PC-3 (cell line): ENCODE data around the gene SURF4.

ENCODE experiments used
- EZH2 ChIP-seq: fragments of 300-600 bp; sonication (generic); IDR thresholded peaks from one replicate; pipeline ENCODE4 v1.6.1; 2017; ENCODE audit warnings: antibody characterized with exemption, mild to moderate bottlenecking, low read length; ENCODE audit not compliant: unreplicated experiment
- EZH2phosphoT487 ChIP-seq: fragments of 300-600 bp; sonication (generic); IDR thresholded peaks from 2 replicates; pipeline ENCODE4 v1.6.1; 2018; ENCODE audit warnings: mild to moderate bottlenecking, antibody characterized with exemption, low read length, borderline replicate concordance
- TF ChIP-seq, protein P1 (sequence below): fragments of 300-600 bp; sonication (generic); conservative IDR thresholded peaks from 2 replicates; pipeline ENCODE4 v1.5.1; 2017; ENCODE audit warnings: antibody characterized with exemption, low read depth, mild to moderate bottlenecking, low read length

- TF ChIP-seq, protein P1, sequence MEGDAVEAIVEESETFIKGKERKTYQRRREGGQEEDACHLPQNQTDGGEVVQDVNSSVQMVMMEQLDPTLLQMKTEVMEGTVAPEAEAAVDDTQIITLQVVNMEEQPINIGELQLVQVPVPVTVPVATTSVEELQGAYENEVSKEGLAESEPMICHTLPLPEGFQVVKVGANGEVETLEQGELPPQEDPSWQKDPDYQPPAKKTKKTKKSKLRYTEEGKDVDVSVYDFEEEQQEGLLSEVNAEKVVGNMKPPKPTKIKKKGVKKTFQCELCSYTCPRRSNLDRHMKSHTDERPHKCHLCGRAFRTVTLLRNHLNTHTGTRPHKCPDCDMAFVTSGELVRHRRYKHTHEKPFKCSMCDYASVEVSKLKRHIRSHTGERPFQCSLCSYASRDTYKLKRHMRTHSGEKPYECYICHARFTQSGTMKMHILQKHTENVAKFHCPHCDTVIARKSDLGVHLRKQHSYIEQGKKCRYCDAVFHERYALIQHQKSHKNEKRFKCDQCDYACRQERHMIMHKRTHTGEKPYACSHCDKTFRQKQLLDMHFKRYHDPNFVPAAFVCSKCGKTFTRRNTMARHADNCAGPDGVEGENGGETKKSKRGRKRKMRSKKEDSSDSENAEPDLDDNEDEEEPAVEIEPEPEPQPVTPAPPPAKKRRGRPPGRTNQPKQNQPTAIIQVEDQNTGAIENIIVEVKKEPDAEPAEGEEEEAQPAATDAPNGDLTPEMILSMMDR, result peak; percentile 80
- TF ChIP-seq EZH2 (no peak), EZH2phosphoT487 (no peak)
Measured at GRCh38 chr9:133406480-133407307, 30.8 kb upstream of the SURF4 start.
